Measurements from ENCODE around the gene CTIF.

CTIF gene

DNA sequence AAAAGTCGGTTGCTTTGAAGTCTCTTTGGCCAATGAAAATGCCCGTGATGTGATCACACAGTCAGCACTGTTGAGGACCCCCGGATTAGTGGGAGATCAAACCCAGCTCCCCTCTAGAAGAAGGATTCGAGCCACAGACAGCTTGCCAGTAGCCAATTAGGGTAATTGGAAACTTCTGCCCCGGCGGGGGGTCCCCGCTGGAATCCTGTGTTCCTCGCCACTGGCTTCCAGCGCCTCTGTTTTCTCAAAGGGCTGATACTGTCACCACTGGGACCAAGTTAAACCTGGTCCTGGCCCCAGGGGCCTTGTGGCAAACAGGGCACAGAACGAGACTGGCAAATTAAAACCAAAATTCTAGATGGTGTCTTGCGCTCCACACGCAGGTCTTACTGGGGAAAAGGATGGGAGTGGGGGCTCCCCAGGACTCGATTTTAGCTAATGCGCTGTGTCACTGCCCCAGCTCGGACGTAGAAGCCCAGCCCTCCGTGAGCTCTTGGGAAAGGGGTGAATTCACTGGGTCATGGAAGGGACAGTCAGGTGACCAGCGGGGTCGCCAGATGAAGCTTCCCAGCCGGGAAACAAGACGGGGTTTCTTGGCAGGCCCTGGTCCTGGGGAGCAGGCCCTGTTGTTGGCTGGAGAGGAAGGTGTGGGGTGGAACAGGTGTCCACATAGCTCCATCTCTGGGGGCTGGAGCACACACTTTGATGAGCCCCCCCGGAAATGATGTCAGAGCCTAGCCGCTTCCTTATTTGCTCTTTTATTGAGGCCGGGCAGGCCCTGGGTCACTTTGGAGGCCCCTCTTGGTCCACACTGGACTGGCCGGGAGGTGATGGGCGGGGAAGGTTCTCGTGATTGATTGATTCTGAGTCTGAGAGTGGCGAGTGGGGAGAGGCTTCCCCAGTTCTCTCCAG is 321.7 kb downstream of the CTIF start:
- H3K4me3 ChIP-seq, result no peak overlapping the region
- no peak for TF ChIP-seq Cebpa-rat (IDR thresholded peaks at IDR 0.05)
- H4K20me1 ChIP-seq, result no peaks in the 10 kb centered on the region
- 0 out of 2 replicates have a peak overlapping the region, but pooled peaks have one; percentile 43 for H3K9ac ChIP-seq
- H3K36me3 ChIP-seq, result peaks cover 32% of the 10 kb centered on the region; the same call in 1 of the 2 replicates
- H3K4me2 ChIP-seq, result peak overlapping the region; percentile 65
- H3K9me3 ChIP-seq, result no peaks in the 10 kb centered on the region
- peak overlapping the region; percentile 30; the same call in 1 of the 2 replicates for H3K27ac ChIP-seq
- no peaks in the 10 kb centered on the region for H3K27me3 ChIP-seq
- peaks cover 29% of the 10 kb centered on the region for H3K4me1 ChIP-seq

GRCh38 chr18:48861181-48861708 is 322.4 kb downstream of the CTIF start:
- Histone ChIP-seq H3K9ac (peak overlapping the region; percentile 43), H4K20me1 (no peaks in the 10 kb centered on the region), H3K9me3 (no peaks in the 10 kb centered on the region), H3K27me3 (no peaks in the 10 kb centered on the region), H3K4me2 (peak overlapping the region; percentile 65), H3K27ac (peak overlapping the region; percentile 30; the same call in 1 of the 2 replicates), H3K4me3 (no peak overlapping the region), H3K4me1 (peaks cover 29% of the 10 kb centered on the region), H3K36me3 (peaks cover 32% of the 10 kb centered on the region; the same call in 1 of the 2 replicates)
- no peak for TF ChIP-seq Cebpa-rat (IDR thresholded peaks at IDR 0.05)

DNA sequence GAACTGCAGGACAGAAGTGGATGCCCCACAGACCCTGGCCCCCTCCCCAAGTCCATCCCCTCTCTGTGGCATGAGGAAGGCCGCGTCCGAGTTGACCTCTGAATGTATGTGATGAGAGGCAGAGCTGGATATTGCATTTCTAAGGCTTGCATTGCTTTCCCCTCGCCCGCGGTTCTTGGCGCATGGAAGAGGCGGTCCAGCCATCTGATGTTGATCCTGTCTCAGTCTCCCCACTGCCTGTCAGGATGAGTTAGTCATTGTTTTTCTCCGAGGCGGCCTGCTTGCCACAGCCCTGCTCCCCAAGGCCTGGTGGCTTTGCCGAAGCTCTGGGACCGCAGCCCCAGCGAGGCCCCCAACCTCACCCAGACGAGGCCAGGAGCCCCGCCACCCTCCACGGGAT is 323.3 kb downstream of the CTIF start:
- H3K27ac ChIP-seq, result 0 out of 2 replicates have a peak overlapping the region, but pooled peaks have one; percentile 30
- peaks cover 30% of the 10 kb centered on the region; the same call in 1 of the 2 replicates for H3K36me3 ChIP-seq
- H3K4me2 ChIP-seq, result peak overlapping the region; percentile 65; the same call in 1 of the 2 replicates
- H3K9ac ChIP-seq, result no peak overlapping the region
- H3K4me1 ChIP-seq, result peaks cover 29% of the 10 kb centered on the region
- no peak overlapping the region for H3K4me3 ChIP-seq
- no peaks in the 10 kb centered on the region for H3K27me3 ChIP-seq
- no peaks in the 10 kb centered on the region for H3K9me3 ChIP-seq
- no peak for TF ChIP-seq Cebpa-rat (IDR thresholded peaks at IDR 0.05)
- no peaks in the 10 kb centered on the region for H4K20me1 ChIP-seq

DNA sequence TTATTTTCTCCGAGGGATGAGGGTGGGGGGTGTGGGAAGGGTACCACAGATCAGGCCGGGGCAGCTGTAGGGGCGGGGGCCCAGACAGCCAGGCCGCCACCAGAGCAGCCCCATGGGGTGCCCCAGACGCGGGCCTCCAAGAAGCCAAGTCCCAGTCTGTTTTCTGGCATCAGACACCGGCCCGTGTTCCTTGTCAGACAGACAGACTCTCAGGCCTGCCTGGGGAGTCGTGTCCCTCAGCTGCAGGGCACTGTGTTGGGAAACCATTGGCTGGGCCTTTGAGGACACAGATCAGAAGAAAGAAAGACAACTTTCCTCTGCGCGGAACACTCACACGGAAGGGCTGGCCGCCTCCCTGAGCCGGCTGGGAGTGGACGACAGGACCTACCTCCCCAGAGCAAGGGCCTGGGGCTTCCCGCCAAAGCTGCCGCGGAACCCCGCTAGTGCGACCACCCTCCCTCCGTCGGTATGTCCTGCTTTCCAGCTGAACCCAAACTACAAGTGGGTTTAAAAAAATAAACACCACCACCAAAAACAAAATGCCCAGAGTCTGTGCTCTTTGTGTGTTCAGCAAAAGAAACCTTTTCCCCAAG is 323.9 kb downstream of the CTIF start:
- H4K20me1 ChIP-seq, result no peaks in the 10 kb centered on the region
- H3K4me2 ChIP-seq, result no peak overlapping the region
- peaks cover 29% of the 10 kb centered on the region for H3K4me1 ChIP-seq
- no peaks in the 10 kb centered on the region for H3K9me3 ChIP-seq
- no peak overlapping the region for H3K4me3 ChIP-seq
- no peak overlapping the region for H3K27ac ChIP-seq
- H3K36me3 ChIP-seq, result peaks cover 24% of the 10 kb centered on the region; the same call in 1 of the 2 replicates
- H3K9ac ChIP-seq, result no peak overlapping the region
- TF ChIP-seq Cebpa-rat (IDR thresholded peaks at IDR 0.05), result no peak
- H3K27me3 ChIP-seq, result no peaks in the 10 kb centered on the region

DNA sequence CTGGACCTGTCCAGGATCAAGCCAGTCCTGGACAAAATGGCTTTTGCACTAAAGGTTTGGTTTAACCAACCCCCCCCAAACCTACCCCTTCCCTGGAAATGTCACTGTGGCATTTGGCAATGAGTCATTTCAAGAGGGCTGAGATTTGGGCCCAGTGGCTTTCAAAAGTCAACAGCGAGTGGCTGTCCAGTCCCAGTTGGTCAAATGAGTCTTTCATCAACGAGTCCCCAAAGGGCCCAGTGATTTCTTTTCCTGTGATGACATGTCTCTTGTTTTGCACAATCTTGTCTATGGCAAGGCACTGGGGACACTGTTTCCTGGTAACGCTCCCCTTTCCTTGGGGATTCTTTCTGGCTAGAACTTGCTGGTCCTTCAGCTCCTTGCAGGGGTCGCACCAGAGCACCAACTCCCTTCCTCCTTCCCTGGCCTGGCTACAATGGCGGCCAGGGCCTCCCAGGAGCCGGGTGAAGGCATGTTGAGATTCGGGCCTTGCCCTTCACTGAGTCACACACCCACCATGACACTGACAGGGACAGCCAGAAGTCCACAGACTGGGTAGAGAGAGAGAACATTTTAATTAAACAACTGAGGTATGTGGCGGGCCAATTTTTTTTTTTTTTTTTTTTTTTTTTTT is 324.7 kb downstream of the CTIF start:
- no peak overlapping the region for H3K27ac ChIP-seq
- H3K27me3 ChIP-seq, result no peaks in the 10 kb centered on the region
- H3K4me2 ChIP-seq, result no peak overlapping the region
- no peak overlapping the region for H3K9ac ChIP-seq
- H4K20me1 ChIP-seq, result no peaks in the 10 kb centered on the region
- no peak for TF ChIP-seq Cebpa-rat (IDR thresholded peaks at IDR 0.05)
- H3K4me3 ChIP-seq, result no peak overlapping the region
- no peaks in the 10 kb centered on the region for H3K9me3 ChIP-seq
- H3K4me1 ChIP-seq, result peaks cover 31% of the 10 kb centered on the region
- peaks cover 20% of the 10 kb centered on the region; the same call in 1 of the 2 replicates for H3K36me3 ChIP-seq

DNA sequence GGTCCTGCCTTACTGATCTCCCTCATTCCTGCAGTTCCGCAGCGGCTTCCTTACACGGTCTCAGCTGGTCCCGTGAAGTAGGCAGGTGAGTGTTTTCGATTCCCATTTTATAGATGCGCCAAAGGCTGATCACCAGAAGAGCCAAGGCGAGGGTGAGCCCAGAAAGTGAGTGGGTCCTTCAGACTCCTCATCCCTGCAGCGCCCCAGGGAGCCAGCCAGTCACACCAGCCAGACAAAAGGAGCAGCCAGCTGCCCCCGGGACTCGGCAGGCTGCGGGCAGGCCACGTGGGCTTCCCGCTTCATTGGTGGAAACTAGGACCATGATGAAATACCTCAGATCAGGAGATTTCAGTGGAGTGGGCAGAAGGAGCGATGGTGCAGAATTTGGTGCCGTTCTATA is 326.0 kb downstream of the CTIF start:
- Histone ChIP-seq H3K9me3 (no peaks in the 10 kb centered on the region), H3K4me2 (no peak overlapping the region), H3K4me1 (peaks cover 36% of the 10 kb centered on the region), H3K27ac (no peak overlapping the region), H3K4me3 (no peak overlapping the region), H3K9ac (no peak overlapping the region), H3K36me3 (peaks cover 7% of the 10 kb centered on the region; the same call in 1 of the 2 replicates), H4K20me1 (no peaks in the 10 kb centered on the region), H3K27me3 (no peaks in the 10 kb centered on the region)
- no peak for TF ChIP-seq Cebpa-rat (IDR thresholded peaks at IDR 0.05)

- Histone ChIP-seq H3K36me3 (0 out of 2 replicates have a peak, but pooled peaks cover 3% of the 10 kb centered on the region), H3K9ac (no peak overlapping the region), H3K4me2 (no peak overlapping the region), H3K27me3 (no peaks in the 10 kb centered on the region), H3K4me1 (peaks cover 23% of the 10 kb centered on the region), H4K20me1 (no peaks in the 10 kb centered on the region), H3K27ac (no peak overlapping the region), H3K9me3 (no peaks in the 10 kb centered on the region), H3K4me3 (no peak overlapping the region)
- TF ChIP-seq Cebpa-rat (IDR thresholded peaks at IDR 0.05), result no peak
Observed at GRCh38 chr18:48866028-48866733, 327.4 kb downstream of the CTIF start.

DNA sequence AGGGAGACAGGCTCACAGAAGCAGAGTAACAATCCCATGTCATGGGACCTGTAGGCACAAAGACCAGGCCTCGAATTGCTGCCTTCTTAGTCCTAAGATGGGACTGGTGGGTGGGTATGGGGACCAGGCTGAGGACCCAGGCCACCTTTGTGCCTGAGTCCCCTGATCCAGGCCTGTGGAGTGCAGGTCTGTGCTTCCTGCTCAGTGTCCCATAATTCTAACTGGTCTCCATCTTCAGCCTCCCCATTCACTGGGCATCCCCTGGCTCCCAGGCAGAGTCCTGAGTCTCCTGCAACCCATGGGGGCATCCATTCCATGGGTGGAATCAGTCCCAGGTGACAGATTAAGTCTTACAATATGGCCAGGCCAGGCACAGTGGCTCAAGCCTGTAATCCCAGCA is 328.0 kb downstream of the CTIF start:
- no peaks in the 10 kb centered on the region for H3K9me3 ChIP-seq
- H3K4me3 ChIP-seq, result no peak overlapping the region
- no peaks in the 10 kb centered on the region for H4K20me1 ChIP-seq
- peaks cover 20% of the 10 kb centered on the region for H3K4me1 ChIP-seq
- 0 out of 2 replicates have a peak, but pooled peaks cover 3% of the 10 kb centered on the region for H3K36me3 ChIP-seq
- H3K4me2 ChIP-seq, result no peak overlapping the region
- H3K27me3 ChIP-seq, result no peaks in the 10 kb centered on the region
- H3K9ac ChIP-seq, result no peak overlapping the region
- H3K27ac ChIP-seq, result no peak overlapping the region
- TF ChIP-seq Cebpa-rat (IDR thresholded peaks at IDR 0.05), result no peak

- no peaks in the 10 kb centered on the region for H4K20me1 ChIP-seq
- H3K36me3 ChIP-seq, result 0 out of 2 replicates have a peak, but pooled peaks cover under 1% of the 10 kb centered on the region
- peaks cover 28% of the 10 kb centered on the region for H3K4me1 ChIP-seq
- no peaks in the 10 kb centered on the region for H3K9me3 ChIP-seq
- H3K4me2 ChIP-seq, result no peak overlapping the region
- TF ChIP-seq Cebpa-rat (IDR thresholded peaks at IDR 0.05), result no peak
- no peak overlapping the region for H3K27ac ChIP-seq
- no peak overlapping the region for H3K9ac ChIP-seq
- H3K4me3 ChIP-seq, result no peak overlapping the region
- no peaks in the 10 kb centered on the region for H3K27me3 ChIP-seq
Observed at GRCh38 chr18:48867978-48868377, 329.1 kb downstream of the CTIF start.
